Neural progenitor cell (in vitro differentiated cells): ENCODE measurements around the gene SMOC2.

Experiments used
- EZH2 ChIP-seq: fragments of 200-600 bp; sonication (generic); IDR thresholded peaks from 2 replicates; pipeline ENCODE4 v1.6.1; 2017; ENCODE audit warnings: antibody characterized with exemption, mild to moderate bottlenecking, moderate library complexity
- TF ChIP-seq, protein P1 (sequence below): fragments of 200-600 bp; sonication (generic); IDR thresholded peaks from 2 replicates; pipeline ENCODE4 v1.5.1; 2017; ENCODE audit warnings: antibody characterized with exemption, mild to moderate bottlenecking

- TF ChIP-seq EZH2 = no peak
- TF ChIP-seq, protein P1, sequence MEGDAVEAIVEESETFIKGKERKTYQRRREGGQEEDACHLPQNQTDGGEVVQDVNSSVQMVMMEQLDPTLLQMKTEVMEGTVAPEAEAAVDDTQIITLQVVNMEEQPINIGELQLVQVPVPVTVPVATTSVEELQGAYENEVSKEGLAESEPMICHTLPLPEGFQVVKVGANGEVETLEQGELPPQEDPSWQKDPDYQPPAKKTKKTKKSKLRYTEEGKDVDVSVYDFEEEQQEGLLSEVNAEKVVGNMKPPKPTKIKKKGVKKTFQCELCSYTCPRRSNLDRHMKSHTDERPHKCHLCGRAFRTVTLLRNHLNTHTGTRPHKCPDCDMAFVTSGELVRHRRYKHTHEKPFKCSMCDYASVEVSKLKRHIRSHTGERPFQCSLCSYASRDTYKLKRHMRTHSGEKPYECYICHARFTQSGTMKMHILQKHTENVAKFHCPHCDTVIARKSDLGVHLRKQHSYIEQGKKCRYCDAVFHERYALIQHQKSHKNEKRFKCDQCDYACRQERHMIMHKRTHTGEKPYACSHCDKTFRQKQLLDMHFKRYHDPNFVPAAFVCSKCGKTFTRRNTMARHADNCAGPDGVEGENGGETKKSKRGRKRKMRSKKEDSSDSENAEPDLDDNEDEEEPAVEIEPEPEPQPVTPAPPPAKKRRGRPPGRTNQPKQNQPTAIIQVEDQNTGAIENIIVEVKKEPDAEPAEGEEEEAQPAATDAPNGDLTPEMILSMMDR = peak; percentile 29
These were observed 23.8 kb upstream of the SMOC2 start for GRCh38 chr6:168417191-168417590.
